Naive thymus-derived CD4-positive, alpha-beta T cell (primary cell): Measurements from ENCODE around the gene KSR1. TPM values are rescaled to one million over a fixed set of nuclear protein-coding genes. Genes with fewer than 3 reads are reported as not detected.
"Not testable (repeated sequence)": the region's sequence is repeated elsewhere in the genome, so short reads cannot be mapped to it uniquely, and the experiment has no call there.

Experiments
- ATAC-seq: fragments of 150-1000 bp; cut with Tn5 transposase; 2 replicates; pipeline ENCODE4 v1.10.0; 2021; ENCODE audit warnings: mild to moderate bottlenecking, moderate library complexity
- CTCF ChIA-PET: fragments of 350-600 bp; sonication (Branson Sonifier 250); formaldehyde crosslinking; loops from one replicate; lab custom pipeline; 2021; ENCODE audit warnings: antibody characterized with exemption; lab: Charles Lee
- POLR2A ChIA-PET: fragments of 350-600 bp; sonication (Branson Sonifier 250); formaldehyde crosslinking; loops from one replicate; lab custom pipeline; 2021; ENCODE audit warnings: antibody characterized with exemption, inconsistent platforms; lab: Charles Lee
- DNase-seq, 9 donors: peaks; one replicate each; pipeline versions ENCODE4 v3.0.0 to v3.0.0-alpha.2; 2020 to 2022; ENCODE audit warnings: mixed read lengths in 1 of 9
- H3K27ac ChIP-seq: one replicate; pipeline ENCODE4 v1.7.0; 2013; ENCODE audit warnings: mild to moderate bottlenecking, low read depth, low read length, moderate library complexity
- H3K27me3 ChIP-seq, 2 donors: one replicate each; pipeline ENCODE4 v1.7.0; 2013; ENCODE audit warnings: low read length in 2 of 2, mild to moderate bottlenecking in 2 of 2, moderate library complexity in 2 of 2; ENCODE audit not compliant: control insufficient read depth in 2 of 2, insufficient read depth in 2 of 2
- H3K36me3 ChIP-seq, 3 experiments: 1 replicate in 2 of 3; 2 replicates in 1 of 3; pipeline ENCODE4 v1.7.0; 2013; ENCODE audit warnings: low read length in 3 of 3, mild to moderate bottlenecking in 3 of 3, moderate library complexity in 1 of 3; ENCODE audit not compliant: insufficient read depth in 3 of 3, control insufficient read depth in 2 of 3
- H3K4me1 ChIP-seq, 2 donors: one replicate each; pipeline ENCODE4 v1.7.0; 2013; ENCODE audit warnings: low read length in 2 of 2, mild to moderate bottlenecking in 2 of 2, moderate library complexity in 1 of 2; ENCODE audit not compliant: control insufficient read depth in 2 of 2, insufficient read depth in 2 of 2
- H3K4me3 ChIP-seq: 2 replicates; pipeline ENCODE4 v1.7.0; 2013; ENCODE audit warnings: mild to moderate bottlenecking, low read length
- H3K9me3 ChIP-seq, 3 experiments: 1 replicate in 2 of 3; 2 replicates in 1 of 3; pipeline ENCODE4 v1.7.0; 2013; ENCODE audit warnings: low read length in 3 of 3; ENCODE audit not compliant: control insufficient read depth in 2 of 3
- H3K27ac Mint-ChIP-seq, 9 donors: one replicate each; pipeline ENCODE4 v1.8.0; 2020 to 2022; ENCODE audit warnings: mixed read lengths in 9 of 9, mild to moderate bottlenecking in 8 of 9, moderate library complexity in 5 of 9, inconsistent platforms in 2 of 9
- H3K27me3 Mint-ChIP-seq, 5 donors: one replicate each; pipeline ENCODE4 v1.8.0; 2021 to 2022; ENCODE audit warnings: mixed read lengths in 5 of 5, mild to moderate bottlenecking in 1 of 5
- H3K36me3 Mint-ChIP-seq, 5 donors: one replicate each; pipeline ENCODE4 v1.8.0; 2020 to 2022; ENCODE audit warnings: mixed read lengths in 5 of 5, mild to moderate bottlenecking in 3 of 5, inconsistent platforms in 1 of 5
- H3K4me1 Mint-ChIP-seq, 7 donors: one replicate each; pipeline ENCODE4 v1.8.0; 2020 to 2022; ENCODE audit warnings: mixed read lengths in 7 of 7, mild to moderate bottlenecking in 3 of 7, inconsistent platforms in 1 of 7
- H3K4me3 Mint-ChIP-seq, 10 donors: one replicate each; pipeline ENCODE4 v1.8.0; 2020 to 2022; ENCODE audit warnings: mild to moderate bottlenecking in 10 of 10, mixed read lengths in 10 of 10, moderate library complexity in 6 of 10, inconsistent platforms in 2 of 10
- H3K9me3 Mint-ChIP-seq, 11 donors: one replicate each; pipeline ENCODE4 v1.8.0; 2020 to 2022; ENCODE audit warnings: mixed read lengths in 11 of 11, mild to moderate bottlenecking in 4 of 11, inconsistent platforms in 1 of 11, moderate library complexity in 1 of 11
- intact Hi-C, 2 donors: fragments of 100-400 bp; cut with micrococcal nuclease; formaldehyde crosslinking; loops; one replicate each; pipeline ENCODE4 v1.15.1; 2023
- polyA plus RNA-seq, 2 donors: library from polyadenylated mRNA; unstranded; fragments of 300-500 nt; fragmentation: Illumina TruSeq; gene quantifications; one replicate each; pipeline ENCODE4 v1.2.3, GENCODE V29; 2021
- total RNA-seq, 6 experiments: library from RNA in 5 of 6; stranded (reverse) in 5 of 6; gene quantifications; 1 replicate in 5 of 6; 2 replicates in 1 of 6; pipeline ENCODE4 v1.2.3 and lab custom pipeline; 2021 to 2026

The KSR1 gene
- total RNA-seq (10 to 100 TPM; 22.5 to 96.4 (median 27.8) TPM), polyA plus RNA-seq (1 to 10 TPM in 1 of 2 donors, under 1 TPM in 1; 0.52 to 1.8 TPM), total RNA-seq (lab: John Stamatoyannopoulos, UW) (14.3 reads per million, percentile 43 among the genes with 10 or more reads in this experiment)

DNA sequence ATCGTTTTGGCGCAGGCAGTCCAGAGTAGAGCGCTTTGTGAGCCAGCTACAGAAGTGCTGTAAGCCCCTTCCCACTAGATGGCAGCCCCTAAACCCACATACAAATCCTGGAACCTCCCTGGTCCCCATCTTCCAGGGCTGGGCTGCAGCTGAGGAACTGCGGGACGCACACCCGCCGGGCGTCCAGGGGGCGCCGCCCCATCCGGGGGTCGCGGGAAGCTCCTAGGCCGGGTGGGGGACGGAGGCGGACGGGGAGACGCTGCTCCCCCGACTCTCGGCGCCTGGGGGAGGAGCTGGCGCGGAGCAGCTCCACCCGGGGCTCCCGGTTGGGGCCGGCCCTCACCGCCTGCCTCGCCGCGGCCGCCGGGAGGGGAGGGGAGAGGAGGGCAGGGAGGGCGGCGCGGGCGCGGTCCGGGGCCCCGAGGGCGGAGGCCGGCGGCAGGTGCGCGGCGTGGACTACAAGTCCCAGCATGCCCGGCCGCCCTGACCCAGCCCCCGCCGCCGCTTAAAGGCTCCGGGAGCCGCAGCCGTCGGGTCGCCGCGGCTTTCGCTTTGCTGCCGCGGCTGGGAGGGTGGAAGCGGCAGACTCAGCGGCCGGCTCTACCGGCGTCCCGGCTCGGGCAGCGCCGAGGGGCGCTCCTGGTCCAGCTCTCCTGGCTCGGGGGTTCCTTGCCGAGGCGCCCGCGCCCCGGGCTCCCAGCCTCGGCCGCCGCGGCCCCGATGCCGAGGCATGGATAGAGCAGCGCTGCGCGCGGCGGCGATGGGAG lies at the start of gene KSR1:
TSS of gene KSR1 (plus strand) at position 535 of the 767 bp plus-strand sequence. CDS start at position 731, 196 bp downstream.
- Histone ChIP-seq H3K36me3 (no peaks in the 10 kb centered on the region), H3K4me3 (peak within 1 kb of the TSS; percentile 71), H3K4me1 (peaks cover 10 to 13% of the 10 kb centered on the region in 2 donors), H3K9me3 (no peaks in the 10 kb centered on the region), H3K27ac (peak within 1 kb of the TSS; percentile 65), H3K27me3 (no peaks in the 10 kb centered on the region)
- Mint-ChIP-seq H3K4me1 (peaks cover 5 to 49% (median 21%) of the 10 kb centered on the region in 7 donors), H3K27ac (peak within 1 kb of the TSS; percentile 62 to 95 (median 85)), H3K36me3 (peaks cover 0 to 5% (median 0%) of the 10 kb centered on the region in 5 donors), H3K9me3 (no peaks in the 10 kb centered on the region), H3K4me3 (peak within 1 kb of the TSS; percentile 79 to 96 (median 90)), H3K27me3 (no peaks in the 10 kb centered on the region)
- ChIA-PET CTCF (interaction anchor here (0.6 to 1.5 kb wide), 6 partner anchors 12 to 220 kb away, joined by 3 to 7 read pairs (median 4); no protein-coding TSS in a partner anchor), POLR2A (interaction anchor here (0.7 to 2.6 kb wide), 5 partner anchors 12 to 162 kb away, joined by 3 to 20 read pairs (median 3); partner anchors contain the start of gene WSB1)
- intact Hi-C loops, result loop anchor here (1.0 to 10.0 kb wide), 16 partner anchors 10 to 589 kb away; partner anchors contain the start of genes WSB1 (in 2 of the 2), LGALS9 (in 1 of the 2), LYRM9 (in 1 of the 2) and NLK (in 1 of the 2)
- peak; percentile 95 for ATAC-seq
- peak; percentile 66 to 86 (median 76) for DNase-seq

DNA sequence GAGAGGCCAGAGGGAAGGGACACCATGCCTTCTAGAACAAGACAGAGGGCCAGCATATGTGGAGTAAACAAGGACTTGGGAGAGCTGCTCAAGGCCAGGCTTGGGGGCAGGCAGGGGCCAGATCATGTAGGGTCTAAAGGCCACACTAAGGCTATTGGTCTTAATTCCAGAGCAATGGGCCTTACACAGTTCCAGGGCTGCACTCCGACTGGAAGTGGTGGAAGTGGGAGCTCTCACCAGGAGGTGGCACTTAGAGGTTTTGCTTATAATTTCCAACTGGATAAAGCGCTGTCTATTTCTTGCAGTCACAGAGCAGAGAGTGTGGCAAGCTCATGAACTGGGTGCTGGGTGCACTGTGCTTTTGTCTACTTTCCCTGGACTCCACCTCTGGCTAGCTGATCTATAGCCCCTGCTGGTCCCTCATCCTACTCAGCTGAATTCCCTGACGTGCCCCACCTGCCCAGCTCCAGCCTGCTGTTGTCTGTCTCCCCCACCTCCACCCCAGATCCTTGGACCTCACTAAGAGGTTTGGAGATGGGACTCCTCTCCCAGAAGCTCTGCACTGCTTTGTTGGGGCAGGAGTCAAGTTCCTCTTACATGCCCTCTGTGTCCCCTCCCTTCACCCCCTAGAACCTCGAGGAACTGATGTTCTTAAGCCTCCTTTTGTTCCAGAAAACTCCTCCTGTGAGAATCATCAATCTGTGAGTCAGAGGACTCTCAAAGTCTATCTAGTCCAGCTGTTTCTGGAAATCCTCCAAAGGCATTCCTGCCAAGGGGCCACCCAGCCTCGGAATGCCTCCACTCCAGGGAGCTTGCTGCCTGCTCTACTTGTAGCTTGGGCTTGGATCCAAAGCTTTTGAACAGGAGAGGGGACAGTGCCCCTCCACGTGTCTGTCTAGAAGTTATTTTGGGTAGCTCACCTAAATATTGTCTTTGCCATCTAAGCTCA lies 48.1 kb upstream of the KSR1 start:
- H3K4me3 Mint-ChIP-seq, result no peak overlapping the region
- ATAC-seq (no peak), DNase-seq (no peak)
- H3K27ac Mint-ChIP-seq, result no peak overlapping the region
- H3K36me3 ChIP-seq, result no peaks in the 10 kb centered on the region
- ChIA-PET POLR2A (no interaction called here), CTCF (interaction anchor here (0.8 kb wide), 1 partner anchor 192 kb away, joined by 3 read pairs; no protein-coding TSS in a partner anchor)
- peaks cover 0 to 2% (median 0%) of the 10 kb centered on the region in 11 donors for H3K9me3 Mint-ChIP-seq
- H3K4me1 Mint-ChIP-seq, result no peaks in the 10 kb centered on the region
- peaks cover 0 to 9% (median 0%) of the 10 kb centered on the region in 5 donors for H3K27me3 Mint-ChIP-seq
- H3K9me3 ChIP-seq, result no peaks in the 10 kb centered on the region
- no peaks in the 10 kb centered on the region for H3K27me3 ChIP-seq
- no peaks in the 10 kb centered on the region for H3K4me1 ChIP-seq
- no peak overlapping the region for H3K27ac ChIP-seq
- intact Hi-C loops, result loop anchor here in 1 of 2 donors (2.0 kb wide), 1 partner anchor 25 kb away; no protein-coding TSS in a partner anchor
- no peak overlapping the region for H3K4me3 ChIP-seq
- H3K36me3 Mint-ChIP-seq, result no peaks in the 10 kb centered on the region

DNA sequence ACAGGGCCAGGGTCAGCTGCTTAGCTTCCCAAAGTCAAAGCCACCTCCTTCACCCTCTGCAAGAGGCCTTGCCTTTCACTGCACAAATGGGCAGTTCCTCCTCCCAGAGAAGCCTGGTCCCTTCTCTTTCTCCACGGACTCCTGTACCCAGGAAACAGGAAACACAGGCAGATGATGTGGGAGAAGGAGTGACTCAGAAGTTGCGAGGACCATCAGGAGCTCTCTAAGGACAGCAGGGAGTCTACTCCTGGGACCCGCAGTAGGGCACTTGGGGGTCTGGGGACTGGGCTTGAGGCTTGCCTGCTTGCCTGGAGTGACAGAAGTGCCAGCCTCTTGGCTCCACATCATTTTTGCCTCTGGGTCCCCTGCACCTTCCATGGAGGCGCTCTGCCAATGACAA lies 47.4 kb upstream of the KSR1 start:
- H3K4me3 ChIP-seq, result no peak overlapping the region
- H3K9me3 Mint-ChIP-seq, result no peaks in the 10 kb centered on the region
- no peak overlapping the region for H3K27ac ChIP-seq
- intact Hi-C loops, result loop anchor here in 1 of 2 donors (2.0 kb wide), 1 partner anchor 24 kb away; no protein-coding TSS in a partner anchor
- H3K27ac Mint-ChIP-seq, result no peak overlapping the region
- CTCF ChIA-PET, result interaction anchor here (0.8 kb wide), 1 partner anchor 191 kb away, joined by 3 read pairs; no protein-coding TSS in a partner anchor
- H3K9me3 ChIP-seq, result no peaks in the 10 kb centered on the region
- H3K36me3 ChIP-seq, result no peaks in the 10 kb centered on the region
- H3K4me1 ChIP-seq, result no peaks in the 10 kb centered on the region
- peaks cover 0 to 9% (median 0%) of the 10 kb centered on the region in 5 donors for H3K27me3 Mint-ChIP-seq
- no peaks in the 10 kb centered on the region for H3K36me3 Mint-ChIP-seq
- H3K27me3 ChIP-seq, result no peaks in the 10 kb centered on the region
- POLR2A ChIA-PET, result no interaction called here
- H3K4me1 Mint-ChIP-seq, result no peaks in the 10 kb centered on the region
- no peak overlapping the region for H3K4me3 Mint-ChIP-seq
- no peak for ATAC-seq
- no peak for DNase-seq

DNA sequence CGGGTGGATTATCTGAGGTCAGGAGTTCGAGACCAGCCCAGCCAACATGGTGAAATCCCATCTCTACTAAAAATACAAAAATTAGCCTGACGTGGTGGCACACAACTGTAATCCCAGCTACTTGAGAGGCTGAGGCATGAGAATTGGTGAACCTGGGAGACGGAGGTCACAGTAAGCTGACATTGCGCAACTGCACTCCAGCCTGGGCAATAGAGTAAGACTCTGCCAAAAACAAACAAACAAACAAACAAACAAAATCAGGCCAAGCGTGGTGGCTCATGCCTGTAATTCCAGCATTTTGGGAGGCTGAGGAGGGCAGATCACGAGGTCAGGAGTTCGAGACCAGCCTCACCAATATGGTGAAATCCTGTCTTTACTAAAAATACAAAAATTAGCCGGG lies 44.1 kb upstream of the KSR1 start:
- H3K27ac Mint-ChIP-seq, H3K4me3 ChIP-seq, DNase-seq, H3K9me3 Mint-ChIP-seq, H3K4me3 Mint-ChIP-seq, H3K36me3 Mint-ChIP-seq, intact Hi-C loops, H3K36me3 ChIP-seq, ATAC-seq, H3K4me1 ChIP-seq, H3K27me3 ChIP-seq, POLR2A ChIA-PET, H3K4me1 Mint-ChIP-seq, H3K9me3 ChIP-seq, H3K27ac ChIP-seq: not testable (repeated sequence)
- H3K27me3 Mint-ChIP-seq, result peaks cover 0 to 10% (median 0%) of the 10 kb centered on the region in 5 donors
- CTCF ChIA-PET, result interaction anchor here (1.6 kb wide), 1 partner anchor 187 kb away, joined by 6 read pairs; no protein-coding TSS in a partner anchor

DNA sequence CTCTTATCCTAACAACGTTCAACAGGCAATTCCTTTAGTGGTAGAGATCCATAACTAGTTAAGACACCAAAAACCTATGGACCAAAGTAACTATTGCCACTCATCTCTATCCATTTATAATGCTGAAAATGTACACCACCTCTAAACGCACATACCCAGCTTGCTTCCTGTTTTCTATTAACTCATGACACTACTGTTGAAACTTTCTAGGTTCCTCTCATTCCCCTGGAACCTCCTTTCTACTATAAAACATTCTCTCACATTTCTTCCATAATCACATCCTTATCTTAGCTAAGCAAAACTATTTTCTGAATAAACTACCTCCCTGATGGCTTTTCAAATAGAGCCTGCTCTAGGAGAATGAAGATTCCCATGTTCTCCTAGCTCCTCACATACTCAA lies 42.9 kb upstream of the KSR1 start:
- no peak overlapping the region for H3K4me3 Mint-ChIP-seq
- H3K36me3 ChIP-seq, result no peaks in the 10 kb centered on the region
- H3K27me3 Mint-ChIP-seq, result peaks cover 0 to 8% (median 0%) of the 10 kb centered on the region in 5 donors
- intact Hi-C loops, result no loop called here
- ATAC-seq, result peak; percentile 42
- H3K9me3 ChIP-seq, result no peaks in the 10 kb centered on the region
- DNase-seq, result no peak
- H3K4me3 ChIP-seq, result no peak overlapping the region
- no peak overlapping the region for H3K27ac Mint-ChIP-seq
- H3K27ac ChIP-seq, result no peak overlapping the region
- no peaks in the 10 kb centered on the region for H3K36me3 Mint-ChIP-seq
- POLR2A ChIA-PET, result no interaction called here
- no peaks in the 10 kb centered on the region for H3K27me3 ChIP-seq
- no peaks in the 10 kb centered on the region for H3K9me3 Mint-ChIP-seq
- H3K4me1 Mint-ChIP-seq, result peaks cover 0 to 3% (median 0%) of the 10 kb centered on the region in 7 donors
- H3K4me1 ChIP-seq, result no peaks in the 10 kb centered on the region
- CTCF ChIA-PET, result interaction anchor here (0.7 to 1.6 kb wide), 2 partner anchors 34 to 186 kb away, joined by 3 to 6 read pairs; no protein-coding TSS in a partner anchor

DNA sequence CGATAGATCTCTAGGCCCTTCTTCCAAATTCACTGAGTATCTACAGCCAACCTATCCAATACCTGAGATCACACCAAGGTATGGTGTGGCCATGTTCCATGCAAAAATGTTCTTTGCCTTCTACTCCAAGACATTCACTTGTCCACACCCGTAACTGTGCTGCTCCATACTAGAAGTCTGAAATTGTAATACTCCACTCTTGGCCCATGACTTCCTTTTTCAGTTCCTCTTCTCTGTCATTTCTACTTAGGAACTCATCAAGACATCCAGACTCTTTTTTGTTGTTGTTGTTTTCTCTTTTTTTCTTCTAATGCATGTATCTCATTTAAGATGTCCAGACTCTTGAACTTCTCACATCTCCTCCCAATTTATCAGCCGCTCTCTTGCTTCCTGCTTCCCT lies 42.5 kb upstream of the KSR1 start:
- peaks cover 0 to 6% (median 0%) of the 10 kb centered on the region in 5 donors for H3K27me3 Mint-ChIP-seq
- H3K4me1 Mint-ChIP-seq, result peaks cover 0 to 3% (median 0%) of the 10 kb centered on the region in 7 donors
- ATAC-seq, result peak; percentile 65
- no peak overlapping the region for H3K27ac ChIP-seq
- no peaks in the 10 kb centered on the region for H3K4me1 ChIP-seq
- no peaks in the 10 kb centered on the region for H3K27me3 ChIP-seq
- DNase-seq, result no peak
- intact Hi-C loops, result no loop called here
- no peaks in the 10 kb centered on the region for H3K36me3 ChIP-seq
- H3K4me3 ChIP-seq, result no peak overlapping the region
- H3K9me3 ChIP-seq, result no peaks in the 10 kb centered on the region
- H3K9me3 Mint-ChIP-seq, result no peaks in the 10 kb centered on the region
- H3K36me3 Mint-ChIP-seq, result no peaks in the 10 kb centered on the region
- no peak overlapping the region for H3K4me3 Mint-ChIP-seq
- ChIA-PET POLR2A (no interaction called here), CTCF (no interaction called here)
- no peak overlapping the region for H3K27ac Mint-ChIP-seq
